ENCODE data around the gene MMS19.
"Not testable (repeated sequence)": the region's sequence is repeated elsewhere in the genome, so short reads cannot be mapped to it uniquely, and the experiment has no call there.

MMS19 gene

DNA sequence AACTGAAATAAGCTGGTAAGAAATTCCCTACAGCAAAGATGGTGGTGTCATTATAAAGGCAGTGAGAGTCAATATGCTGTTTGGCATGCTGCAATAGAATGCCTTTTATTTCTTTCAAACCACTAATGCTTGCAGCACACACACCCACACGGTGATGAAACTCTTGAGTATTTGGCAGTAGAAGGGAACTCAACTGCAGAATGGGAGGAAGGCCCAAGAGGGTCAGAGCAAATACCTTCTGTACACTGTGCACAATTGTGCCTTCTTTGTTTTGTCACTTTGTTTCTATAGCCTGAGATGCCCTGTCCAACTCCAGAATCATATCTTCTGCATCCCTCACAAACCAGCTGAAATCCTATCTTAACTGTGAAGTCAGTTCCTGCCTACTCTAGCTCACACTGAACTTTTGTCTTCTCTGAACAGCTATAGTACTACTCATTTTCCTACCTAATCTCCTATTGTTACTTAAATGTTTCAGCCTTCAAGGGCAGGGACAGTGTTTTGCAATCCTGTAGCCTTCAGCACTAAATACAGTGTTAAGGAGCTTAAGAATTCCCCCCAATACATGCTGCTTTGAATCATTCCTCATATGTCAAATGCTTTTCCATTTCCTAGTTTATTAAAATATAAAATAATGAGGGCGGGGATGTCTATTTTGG is 22.2 kb downstream of the MMS19 start:
- DNase-seq (ENCODE audit: extremely low read depth, insufficient read length) = no peak
- TF ChIP-seq, protein P1, sequence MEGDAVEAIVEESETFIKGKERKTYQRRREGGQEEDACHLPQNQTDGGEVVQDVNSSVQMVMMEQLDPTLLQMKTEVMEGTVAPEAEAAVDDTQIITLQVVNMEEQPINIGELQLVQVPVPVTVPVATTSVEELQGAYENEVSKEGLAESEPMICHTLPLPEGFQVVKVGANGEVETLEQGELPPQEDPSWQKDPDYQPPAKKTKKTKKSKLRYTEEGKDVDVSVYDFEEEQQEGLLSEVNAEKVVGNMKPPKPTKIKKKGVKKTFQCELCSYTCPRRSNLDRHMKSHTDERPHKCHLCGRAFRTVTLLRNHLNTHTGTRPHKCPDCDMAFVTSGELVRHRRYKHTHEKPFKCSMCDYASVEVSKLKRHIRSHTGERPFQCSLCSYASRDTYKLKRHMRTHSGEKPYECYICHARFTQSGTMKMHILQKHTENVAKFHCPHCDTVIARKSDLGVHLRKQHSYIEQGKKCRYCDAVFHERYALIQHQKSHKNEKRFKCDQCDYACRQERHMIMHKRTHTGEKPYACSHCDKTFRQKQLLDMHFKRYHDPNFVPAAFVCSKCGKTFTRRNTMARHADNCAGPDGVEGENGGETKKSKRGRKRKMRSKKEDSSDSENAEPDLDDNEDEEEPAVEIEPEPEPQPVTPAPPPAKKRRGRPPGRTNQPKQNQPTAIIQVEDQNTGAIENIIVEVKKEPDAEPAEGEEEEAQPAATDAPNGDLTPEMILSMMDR (IDR thresholded peaks at IDR 0.05; ENCODE audit: insufficient read depth, low read length, poor library complexity, severe bottlenecking) = no peak
- no peaks in the 10 kb centered on the region for H3K27me3 ChIP-seq (replicated peaks; ENCODE audit: control insufficient read depth, insufficient read depth, low read length)
- H3K36me3 ChIP-seq (ENCODE audit: control insufficient read depth, insufficient read depth, low read length) = peaks cover 15% of the 10 kb centered on the region
- no peak overlapping the region for H3K4me3 ChIP-seq (replicated peaks; ENCODE audit: low read depth, low read length)

DNA sequence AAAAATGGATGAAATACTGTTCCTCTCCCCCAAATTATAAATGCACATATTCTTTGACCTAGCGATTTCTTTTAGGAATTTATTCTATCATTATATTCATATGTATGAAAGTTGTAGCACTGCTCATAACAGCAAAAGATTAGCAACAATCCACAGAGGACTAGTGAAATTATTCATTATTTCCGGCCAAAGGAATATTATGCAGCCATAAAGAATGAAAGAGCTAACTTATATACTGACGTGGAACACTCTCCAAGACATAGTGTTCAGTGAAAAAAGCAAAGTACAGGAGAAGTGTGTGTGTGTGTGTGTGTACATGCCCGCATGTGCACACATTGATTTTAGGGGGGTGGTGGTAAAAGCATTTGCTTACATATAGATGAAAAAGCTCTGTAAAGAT is 23.3 kb downstream of the MMS19 start:
- Histone ChIP-seq H3K4me3 (replicated peaks; ENCODE audit: low read depth, low read length) (no peak overlapping the region), H3K36me3 (ENCODE audit: control insufficient read depth, insufficient read depth, low read length) (peaks cover 15% of the 10 kb centered on the region), H3K27me3 (replicated peaks; ENCODE audit: control insufficient read depth, insufficient read depth, low read length) (no peaks in the 10 kb centered on the region)
- TF ChIP-seq, protein P1 (IDR thresholded peaks at IDR 0.05; ENCODE audit: insufficient read depth, low read length, poor library complexity, severe bottlenecking) = no peak
- no peak for DNase-seq (ENCODE audit: extremely low read depth, insufficient read length)

DNA sequence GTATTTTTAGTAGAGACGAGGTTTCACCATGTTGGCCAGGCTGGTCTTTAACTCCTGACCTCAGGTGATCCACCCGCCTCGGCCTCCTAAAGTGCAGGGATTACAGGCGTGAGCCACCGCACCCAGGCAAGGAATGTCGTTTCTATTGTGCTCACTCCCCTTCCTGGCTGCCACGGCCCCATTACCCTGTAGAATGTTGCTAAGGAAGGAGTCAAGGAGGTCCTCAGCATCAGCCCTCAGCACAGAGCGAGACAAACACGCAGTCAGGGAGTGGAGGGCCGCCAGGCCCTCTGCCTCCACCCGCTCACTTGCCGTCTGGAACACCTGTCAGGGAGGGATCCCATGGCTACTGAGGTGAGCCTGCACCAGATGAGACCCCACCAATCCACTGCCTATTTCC is 29.4 kb downstream of the MMS19 start:
- not testable (repeated sequence) for DNase-seq (ENCODE audit: extremely low read depth, insufficient read length); H3K27me3 ChIP-seq (replicated peaks; ENCODE audit: control insufficient read depth, insufficient read depth, low read length); H3K4me3 ChIP-seq (replicated peaks; ENCODE audit: low read depth, low read length)
- H3K36me3 ChIP-seq (ENCODE audit: control insufficient read depth, insufficient read depth, low read length) = peaks cover 21% of the 10 kb centered on the region

DNA sequence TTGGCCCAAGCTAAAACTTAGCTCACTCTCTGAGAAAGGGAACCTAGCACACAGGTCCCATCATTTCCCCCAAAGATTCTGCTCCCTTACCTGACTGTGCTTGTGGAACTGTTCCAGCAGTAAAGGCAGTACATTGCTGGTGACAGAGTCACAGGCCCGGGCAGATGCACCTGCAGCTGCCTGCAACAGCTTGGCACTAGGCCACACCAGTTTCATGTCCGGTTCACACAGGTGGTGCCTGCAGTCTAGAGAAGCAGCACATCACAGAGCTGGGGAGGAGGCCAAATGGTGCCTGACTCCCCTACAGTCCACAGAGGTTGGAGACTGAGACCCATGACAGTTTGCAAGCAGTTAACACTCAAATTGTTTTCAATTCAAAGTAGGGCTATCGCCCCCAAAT is 30.1 kb downstream of the MMS19 start:
- H3K27me3 ChIP-seq (replicated peaks; ENCODE audit: control insufficient read depth, insufficient read depth, low read length) = no peaks in the 10 kb centered on the region
- H3K4me3 ChIP-seq (replicated peaks; ENCODE audit: low read depth, low read length) = no peak overlapping the region
- no peak for DNase-seq (ENCODE audit: extremely low read depth, insufficient read length)
- TF ChIP-seq, protein P1 (IDR thresholded peaks at IDR 0.05; ENCODE audit: insufficient read depth, low read length, poor library complexity, severe bottlenecking) = no peak
- H3K36me3 ChIP-seq (ENCODE audit: control insufficient read depth, insufficient read depth, low read length) = peaks cover 26% of the 10 kb centered on the region

DNA sequence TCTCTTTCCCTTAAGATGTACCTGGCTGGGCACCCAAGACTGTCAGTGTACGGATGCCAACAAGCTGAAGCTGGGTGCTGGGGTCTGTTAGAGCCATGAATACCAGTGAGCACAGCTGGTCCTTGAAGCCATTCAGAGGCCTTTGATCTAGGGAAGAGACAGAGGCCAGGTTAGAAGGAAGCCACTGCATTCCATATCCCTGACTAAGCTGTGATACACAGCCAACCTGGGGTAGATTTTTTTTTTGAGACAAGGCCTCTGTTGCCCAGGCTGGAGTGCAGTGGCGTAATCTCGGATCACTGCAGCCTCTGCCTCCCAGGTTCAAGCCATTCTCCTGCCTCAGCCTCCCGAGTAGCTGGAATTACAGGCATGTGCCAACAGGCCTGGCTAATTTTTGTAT is 31.5 kb downstream of the MMS19 start:
- TF ChIP-seq, protein P1 (IDR thresholded peaks at IDR 0.05; ENCODE audit: insufficient read depth, low read length, poor library complexity, severe bottlenecking) = no peak
- no peak for DNase-seq (ENCODE audit: extremely low read depth, insufficient read length)
- H3K36me3 ChIP-seq (ENCODE audit: control insufficient read depth, insufficient read depth, low read length) = peaks cover 35% of the 10 kb centered on the region
- no peaks in the 10 kb centered on the region for H3K27me3 ChIP-seq (replicated peaks; ENCODE audit: control insufficient read depth, insufficient read depth, low read length)
- no peak overlapping the region for H3K4me3 ChIP-seq (replicated peaks; ENCODE audit: low read depth, low read length)

DNA sequence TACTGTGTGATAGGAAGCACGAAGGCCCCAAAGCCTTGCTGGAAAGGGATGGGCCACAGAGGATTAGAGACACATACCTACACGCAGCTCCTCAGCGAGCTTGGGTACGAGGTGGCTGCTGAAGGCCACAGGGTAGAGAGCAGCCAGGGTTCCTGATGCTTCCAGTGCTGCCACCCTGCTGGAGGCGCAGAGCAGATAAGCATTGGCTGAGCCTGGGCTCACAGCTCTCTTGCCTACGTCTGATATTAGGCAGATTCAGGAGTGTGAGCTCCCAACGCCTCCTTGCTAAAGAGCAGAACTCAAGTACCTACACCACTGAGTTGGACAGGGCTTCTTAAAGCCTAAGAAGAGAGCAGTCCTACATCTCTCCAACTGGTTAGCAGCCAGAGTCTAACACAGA is 32.2 kb downstream of the MMS19 start:
- H3K36me3 ChIP-seq (ENCODE audit: control insufficient read depth, insufficient read depth, low read length) = peaks cover 42% of the 10 kb centered on the region
- H3K4me3 ChIP-seq (replicated peaks; ENCODE audit: low read depth, low read length) = no peak overlapping the region

More for the DNA sequence above, 32.2 kb downstream of the MMS19 start:
- H3K27me3 ChIP-seq (replicated peaks; ENCODE audit: control insufficient read depth, insufficient read depth, low read length) = no peaks in the 10 kb centered on the region
- no peak for DNase-seq (ENCODE audit: extremely low read depth, insufficient read length)
- TF ChIP-seq, protein P1 (IDR thresholded peaks at IDR 0.05; ENCODE audit: insufficient read depth, low read length, poor library complexity, severe bottlenecking) = no peak

Measured in GM06990 (cell line).